Measurements from ENCODE around the gene ZNF860. TPM values are rescaled to one million over a fixed set of nuclear protein-coding genes. Genes with fewer than 3 reads are reported as not detected.
"Not testable (repeated sequence)": the region's sequence is repeated elsewhere in the genome, so short reads cannot be mapped to it uniquely, and the experiment has no call there.

The ZNF860 gene
- total RNA-seq, 1 donor from 2014 or later, result 0.34 TPM

DNA sequence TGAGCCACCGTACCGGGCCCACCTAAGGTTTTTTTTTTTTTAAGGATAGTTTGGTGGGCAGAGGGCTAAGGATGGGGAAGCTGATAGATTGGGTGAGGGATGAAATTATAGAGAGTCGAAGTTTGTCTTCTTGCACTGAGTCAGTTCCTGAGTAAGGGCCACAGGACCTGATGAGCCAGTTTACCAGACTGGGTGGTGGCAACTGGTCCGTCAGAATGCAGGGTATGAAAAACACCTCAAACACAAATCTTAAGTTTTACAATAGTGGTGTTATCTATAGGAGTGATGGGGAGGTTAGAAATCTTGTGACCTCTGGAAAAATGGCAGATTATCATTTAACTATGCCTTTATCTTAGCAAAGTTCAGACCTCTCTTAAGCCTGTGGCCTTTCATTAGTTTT lies 2.8 kb downstream of the ZNF860 start:
- Mint-ChIP-seq H3K4me1 (ENCODE audit: low read depth) (peaks cover 16% of the 10 kb centered on the region), H3K9me3 (no peaks in the 10 kb centered on the region), H3K36me3 (ENCODE audit: low read depth) (peaks cover under 1% of the 10 kb centered on the region), H3K4me3 (no peak overlapping the region), H3K27ac (no peak overlapping the region), H3K27me3 (ENCODE audit: insufficient read depth) (peaks cover 15% of the 10 kb centered on the region)
- intact Hi-C loops (cut with micrococcal nuclease), result loop anchor here (10.0 kb wide), 1 partner anchor 450 kb away; the partner anchor contains the start of gene STT3B
- no peak for DNase-seq (ENCODE audit: low spot score)

DNA sequence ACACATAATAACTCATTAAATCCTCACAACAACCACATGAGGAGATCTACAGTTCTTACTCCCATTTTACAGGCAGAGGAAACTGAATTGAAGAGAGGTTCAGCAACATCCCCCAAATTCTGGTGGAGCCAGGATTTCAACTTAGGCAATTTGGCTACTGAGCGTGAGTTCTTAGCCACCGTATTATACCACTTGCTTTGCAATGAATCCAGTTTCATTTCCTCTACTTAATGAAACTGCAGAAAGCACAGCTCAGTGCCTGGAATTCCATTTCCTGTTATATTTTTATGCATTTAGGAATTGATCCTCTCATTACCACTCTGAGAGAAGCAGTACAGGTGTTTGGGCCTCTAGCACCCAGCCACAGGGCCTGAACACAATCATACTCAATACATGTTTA lies 4.3 kb downstream of the ZNF860 start:
- Mint-ChIP-seq H3K27ac (no peak overlapping the region), H3K36me3 (ENCODE audit: low read depth) (no peaks in the 10 kb centered on the region), H3K4me1 (ENCODE audit: low read depth) (peaks cover 10% of the 10 kb centered on the region), H3K4me3 (no peak overlapping the region), H3K27me3 (ENCODE audit: insufficient read depth) (peaks cover 11% of the 10 kb centered on the region), H3K9me3 (no peaks in the 10 kb centered on the region)
- intact Hi-C loops (cut with micrococcal nuclease), result loop anchor here (10.0 kb wide), 1 partner anchor 451 kb away; the partner anchor contains the start of gene STT3B
- DNase-seq (ENCODE audit: low spot score), result no peak

DNA sequence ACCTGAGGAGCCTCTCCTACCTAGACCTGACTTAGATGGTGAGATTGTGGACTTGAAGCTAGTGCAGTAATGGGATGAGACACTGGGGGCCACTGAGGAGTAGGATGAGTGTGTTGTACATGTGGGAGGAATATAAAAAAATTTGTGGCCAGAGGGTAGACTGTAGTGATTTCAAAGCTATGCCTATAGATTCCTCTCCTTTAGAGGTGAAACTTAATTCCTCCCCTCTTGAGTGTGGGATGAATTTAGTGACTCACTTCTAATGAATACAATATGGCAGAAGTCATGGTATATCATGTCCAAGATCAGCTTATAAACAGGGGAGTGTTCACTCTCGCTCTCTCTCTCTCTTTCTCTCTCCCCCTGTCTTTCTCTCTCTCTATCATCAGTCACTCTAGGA lies 6.7 kb downstream of the ZNF860 start:
- Mint-ChIP-seq H3K4me1 (ENCODE audit: low read depth) (no peaks in the 10 kb centered on the region), H3K4me3 (no peak overlapping the region), H3K27me3 (ENCODE audit: insufficient read depth) (no peaks in the 10 kb centered on the region), H3K9me3 (peaks cover 7% of the 10 kb centered on the region), H3K36me3 (ENCODE audit: low read depth) (no peaks in the 10 kb centered on the region), H3K27ac (no peak overlapping the region)
- intact Hi-C loops (cut with micrococcal nuclease), result loop anchor here (10.0 kb wide), 1 partner anchor 453 kb away; the partner anchor contains the start of gene STT3B
- DNase-seq (ENCODE audit: low spot score), result no peak

DNA sequence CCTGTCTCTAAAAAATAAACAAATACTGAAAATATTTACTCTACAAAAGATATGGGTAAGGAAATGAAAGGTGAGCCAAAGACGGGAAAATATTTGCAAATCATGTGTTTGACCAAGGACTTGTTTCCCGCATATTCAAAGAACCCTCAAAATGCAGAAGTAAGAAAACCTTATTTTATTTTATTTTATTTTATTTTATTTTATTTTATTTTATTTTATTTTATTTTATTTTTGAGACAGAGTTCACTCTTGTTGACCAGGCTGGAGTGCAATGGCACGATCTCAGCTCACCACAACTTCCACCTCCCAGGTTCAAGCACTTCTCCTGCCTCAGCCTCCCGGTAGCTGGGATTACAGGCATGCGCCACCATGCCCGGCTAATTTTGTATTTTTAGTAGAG lies 11.4 kb downstream of the ZNF860 start:
- not testable (repeated sequence) for H3K4me1 Mint-ChIP-seq (ENCODE audit: low read depth)

DNA sequence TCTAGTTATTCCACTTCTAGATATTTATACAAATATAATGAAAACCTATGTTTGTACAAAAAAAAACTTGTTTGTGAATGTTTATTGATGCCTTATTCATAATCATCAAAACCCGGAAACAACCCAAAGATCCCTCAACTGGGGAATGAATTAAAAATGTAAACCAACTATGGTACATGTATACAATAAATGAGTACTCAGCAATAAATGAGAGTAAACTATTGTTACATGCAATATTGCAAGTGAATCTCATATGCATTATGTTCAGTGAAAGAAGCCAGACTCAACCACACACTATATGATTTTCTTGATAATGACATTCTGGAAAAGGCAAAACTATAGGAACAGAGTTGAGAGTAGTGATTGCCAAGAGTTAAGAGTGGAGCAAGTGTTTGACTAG lies 12.3 kb downstream of the ZNF860 start:
- DNase-seq (ENCODE audit: low spot score), result no peak
- intact Hi-C loops (cut with micrococcal nuclease), result loop anchor here (2.0 kb wide), 1 partner anchor 13 kb away; the partner anchor contains the start of genes OSBPL10 and ZNF860
- Mint-ChIP-seq H3K27me3 (ENCODE audit: insufficient read depth) (no peaks in the 10 kb centered on the region), H3K4me3 (no peak overlapping the region), H3K4me1 (ENCODE audit: low read depth) (peaks cover 6% of the 10 kb centered on the region), H3K9me3 (peaks cover 26% of the 10 kb centered on the region), H3K27ac (no peak overlapping the region), H3K36me3 (ENCODE audit: low read depth) (no peaks in the 10 kb centered on the region)

More for the DNA sequence above, 11.4 kb downstream of the ZNF860 start:
- H3K27ac Mint-ChIP-seq; DNase-seq (ENCODE audit: low spot score); intact Hi-C loops (cut with micrococcal nuclease); H3K27me3 Mint-ChIP-seq (ENCODE audit: insufficient read depth); H3K36me3 Mint-ChIP-seq (ENCODE audit: low read depth); H3K4me3 Mint-ChIP-seq: not testable (repeated sequence)
- peaks cover 20% of the 10 kb centered on the region for H3K9me3 Mint-ChIP-seq

DNA sequence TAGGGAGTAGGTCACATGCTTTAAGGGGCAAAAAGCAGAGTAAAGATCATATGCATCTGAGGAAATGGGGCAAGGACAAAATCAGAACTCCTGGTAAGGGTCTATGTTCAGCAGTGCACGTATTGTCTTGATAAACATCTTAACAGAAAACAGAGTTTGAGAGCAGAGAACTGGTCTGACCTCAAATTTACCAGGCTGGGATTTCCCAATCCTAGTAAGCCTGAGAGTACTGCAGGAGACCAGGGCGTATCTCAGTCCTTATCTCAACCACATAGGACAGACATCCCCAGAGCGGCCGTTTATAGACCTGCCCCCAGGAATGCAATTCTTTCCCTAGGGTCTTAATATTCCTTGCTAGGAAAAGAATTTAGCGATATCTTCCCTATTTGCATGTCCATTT lies 13.5 kb downstream of the ZNF860 start:
- peaks cover 29% of the 10 kb centered on the region for H3K9me3 Mint-ChIP-seq
- H3K4me1 Mint-ChIP-seq (ENCODE audit: low read depth); H3K4me3 Mint-ChIP-seq; DNase-seq (ENCODE audit: low spot score); H3K27ac Mint-ChIP-seq; H3K36me3 Mint-ChIP-seq (ENCODE audit: low read depth); H3K27me3 Mint-ChIP-seq (ENCODE audit: insufficient read depth): not testable (repeated sequence)
- intact Hi-C loops (cut with micrococcal nuclease), result loop anchor here (2.0 kb wide), 1 partner anchor 14 kb away; the partner anchor contains the start of genes OSBPL10 and ZNF860

DNA sequence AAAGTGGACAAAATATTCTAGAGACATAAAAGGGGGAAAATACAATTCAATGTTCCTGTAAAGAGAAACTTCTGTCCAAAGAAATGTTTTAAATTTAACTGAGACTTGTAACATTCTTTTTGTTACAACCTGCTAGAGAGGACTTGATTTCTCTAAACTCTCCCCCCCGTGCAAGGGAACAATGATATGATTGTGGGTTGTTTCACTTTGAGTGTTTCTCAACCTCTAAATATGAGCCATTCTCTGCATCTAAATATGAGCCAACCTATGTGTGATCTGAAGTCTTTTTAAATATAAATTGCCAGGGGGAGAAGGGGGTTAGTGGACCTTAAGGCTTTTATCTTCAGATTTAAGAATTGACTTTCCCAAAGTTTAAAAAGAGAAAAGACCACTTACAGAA lies 14.6 kb downstream of the ZNF860 start:
- no peak for DNase-seq (ENCODE audit: low spot score)
- Mint-ChIP-seq H3K27ac (no peak overlapping the region), H3K4me3 (no peak overlapping the region), H3K9me3 (peaks cover 32% of the 10 kb centered on the region), H3K27me3 (ENCODE audit: insufficient read depth) (peaks cover 4% of the 10 kb centered on the region), H3K4me1 (ENCODE audit: low read depth) (peaks cover 10% of the 10 kb centered on the region), H3K36me3 (ENCODE audit: low read depth) (no peaks in the 10 kb centered on the region)
- intact Hi-C loops (cut with micrococcal nuclease), result no loop called here

DNA sequence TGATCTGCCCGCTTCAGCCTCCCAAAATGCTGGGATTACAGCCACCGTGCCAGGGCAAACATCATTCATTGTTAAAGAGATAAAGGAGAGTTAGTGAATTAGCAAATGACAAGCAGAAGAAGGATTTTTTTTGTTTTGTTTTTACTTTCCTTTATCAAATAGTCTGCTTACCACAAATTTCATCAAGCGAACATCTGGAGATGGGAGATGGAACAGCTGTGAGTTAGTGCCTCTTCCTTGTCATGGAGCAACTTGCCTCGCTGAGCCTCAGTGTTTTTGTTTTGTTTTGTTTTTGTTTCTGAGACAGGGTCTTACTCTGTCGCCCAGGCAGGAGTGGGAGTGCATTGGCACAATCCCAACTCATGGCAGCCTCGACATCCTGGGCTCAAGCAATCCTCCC lies 15.9 kb downstream of the ZNF860 start:
- Mint-ChIP-seq H3K4me1 (ENCODE audit: low read depth) (peaks cover 10% of the 10 kb centered on the region), H3K4me3 (no peak overlapping the region), H3K27ac (no peak overlapping the region), H3K27me3 (ENCODE audit: insufficient read depth) (peaks cover 6% of the 10 kb centered on the region), H3K36me3 (ENCODE audit: low read depth) (no peaks in the 10 kb centered on the region), H3K9me3 (peaks cover 29% of the 10 kb centered on the region)
- intact Hi-C loops (cut with micrococcal nuclease), result no loop called here
- DNase-seq (ENCODE audit: low spot score), result no peak

DNA sequence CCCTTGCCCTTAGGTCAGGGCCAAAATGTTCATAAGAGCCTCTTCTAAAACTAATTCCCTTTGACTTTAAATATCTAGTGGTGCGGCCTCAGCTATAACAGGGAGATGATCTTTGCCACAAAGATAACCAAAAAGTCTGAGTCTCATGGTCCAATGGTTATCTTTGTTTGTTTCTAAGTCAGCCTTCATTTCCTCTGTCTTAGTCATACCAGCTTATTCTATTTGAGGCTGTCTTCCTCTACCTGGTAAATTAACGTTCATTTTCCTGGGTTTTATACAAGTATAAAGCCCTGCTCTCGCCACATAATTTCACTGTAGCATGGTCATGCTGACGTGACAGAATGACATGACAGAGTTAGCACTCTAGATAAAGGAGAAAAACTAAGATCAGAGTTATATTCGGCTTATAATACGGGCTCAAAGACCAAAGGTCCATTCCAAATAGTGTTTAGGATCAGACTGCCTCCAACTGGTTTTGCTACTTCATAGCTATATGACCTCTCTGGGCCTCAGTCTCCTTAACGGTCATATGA lies 18.4 kb downstream of the ZNF860 start:
- H3K4me3 Mint-ChIP-seq, result no peak overlapping the region
- H3K4me1 Mint-ChIP-seq (ENCODE audit: low read depth), result peaks cover 10% of the 10 kb centered on the region
- H3K9me3 Mint-ChIP-seq, result peaks cover 12% of the 10 kb centered on the region
- intact Hi-C loops (cut with micrococcal nuclease), result no loop called here
- DNase-seq (ENCODE audit: low spot score), result no peak
- no peak overlapping the region for H3K27ac Mint-ChIP-seq
- peaks cover 14% of the 10 kb centered on the region for H3K27me3 Mint-ChIP-seq (ENCODE audit: insufficient read depth)
- no peaks in the 10 kb centered on the region for H3K36me3 Mint-ChIP-seq (ENCODE audit: low read depth)

DNA sequence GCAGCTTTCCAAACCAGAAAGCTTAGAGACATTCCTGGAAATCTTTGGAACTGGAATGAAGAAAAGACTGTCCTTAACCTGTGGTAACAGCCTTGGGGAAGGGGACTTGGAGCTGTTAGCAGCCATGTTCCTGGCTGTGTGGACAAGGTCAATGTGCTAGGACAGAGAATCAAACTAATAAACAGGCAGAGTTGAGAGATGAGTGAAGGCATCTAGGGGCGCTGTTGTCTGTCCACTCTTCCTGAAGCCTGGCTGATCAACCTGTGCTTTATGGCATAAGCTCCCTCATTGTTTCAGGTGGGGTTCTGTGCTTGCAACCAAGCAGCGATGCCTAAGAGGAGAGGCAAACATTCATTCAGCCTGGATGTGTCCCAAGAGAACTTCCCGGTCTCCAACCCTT lies 19.3 kb downstream of the ZNF860 start:
- Mint-ChIP-seq H3K4me3 (no peak overlapping the region), H3K27ac (no peak overlapping the region), H3K4me1 (ENCODE audit: low read depth) (peaks cover 8% of the 10 kb centered on the region), H3K27me3 (ENCODE audit: insufficient read depth) (peaks cover 16% of the 10 kb centered on the region), H3K36me3 (ENCODE audit: low read depth) (no peaks in the 10 kb centered on the region), H3K9me3 (peaks cover 12% of the 10 kb centered on the region)
- intact Hi-C loops (cut with micrococcal nuclease), result no loop called here
- DNase-seq (ENCODE audit: low spot score), result no peak

DNA sequence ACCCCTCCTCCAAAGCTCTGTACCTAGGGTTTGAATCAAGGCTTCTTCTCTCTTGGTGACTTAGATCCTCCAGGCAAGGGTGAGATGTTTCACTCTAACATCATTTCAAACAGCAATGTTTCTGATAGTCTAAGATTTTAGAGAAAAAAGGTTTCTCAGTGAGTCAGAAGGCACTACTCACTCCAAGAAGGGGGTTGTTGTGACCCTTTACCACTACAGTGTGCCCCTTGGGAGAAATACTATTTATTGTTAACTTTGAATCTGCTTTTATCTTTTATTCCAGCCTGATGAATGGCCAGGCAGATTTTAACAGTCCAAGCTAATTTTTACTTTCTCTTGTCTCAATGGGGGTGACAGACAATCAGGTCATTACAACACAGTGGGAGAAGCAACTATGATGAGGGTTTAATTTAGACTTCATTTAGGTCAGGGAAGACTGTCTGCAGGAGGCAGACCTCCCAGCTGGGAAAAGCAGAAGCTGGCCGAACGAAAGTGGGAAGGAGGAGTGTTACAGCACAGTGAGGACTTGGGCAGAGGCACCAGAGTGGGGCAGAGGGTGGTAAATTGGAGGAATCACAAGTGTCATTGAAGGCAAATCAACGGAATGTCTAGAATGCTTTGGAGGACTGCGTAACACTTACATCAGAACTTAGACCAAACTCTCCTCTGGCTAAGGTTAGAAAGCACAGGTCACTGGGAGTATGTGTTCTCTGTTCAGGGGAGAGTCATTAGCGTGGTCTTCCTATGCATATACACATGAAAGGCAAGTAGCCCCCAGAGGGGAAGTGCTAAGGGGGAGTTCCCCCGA lies 21.2 kb downstream of the ZNF860 start:
- Mint-ChIP-seq H3K9me3 (peaks cover 12% of the 10 kb centered on the region), H3K4me1 (ENCODE audit: low read depth) (peaks cover 4% of the 10 kb centered on the region), H3K27ac (no peak overlapping the region), H3K4me3 (no peak overlapping the region), H3K36me3 (ENCODE audit: low read depth) (no peaks in the 10 kb centered on the region), H3K27me3 (ENCODE audit: insufficient read depth) (peaks cover 18% of the 10 kb centered on the region)
- intact Hi-C loops (cut with micrococcal nuclease), result no loop called here
- no peak for DNase-seq (ENCODE audit: low spot score)

DNA sequence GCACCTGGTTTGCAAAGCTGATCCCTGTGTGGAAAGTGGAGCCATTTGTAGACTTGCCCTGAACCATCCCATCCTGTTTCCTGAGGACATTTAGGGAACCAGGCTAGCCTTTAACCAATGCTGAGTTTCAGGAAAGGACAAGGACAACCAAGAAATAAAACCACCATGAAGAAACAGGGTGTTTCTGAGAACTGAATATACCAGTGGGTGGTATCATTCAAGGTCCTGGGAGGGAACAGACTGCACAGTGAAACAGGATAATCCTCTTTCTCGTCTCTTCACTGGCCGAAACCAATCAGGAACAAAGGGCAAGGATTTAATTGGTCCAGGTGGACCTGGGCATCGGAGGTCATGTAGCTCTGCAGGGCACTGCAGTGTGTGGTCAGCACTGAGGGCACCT lies 21.8 kb downstream of the ZNF860 start:
- Mint-ChIP-seq H3K36me3 (ENCODE audit: low read depth) (no peaks in the 10 kb centered on the region), H3K4me3 (no peak overlapping the region), H3K9me3 (peaks cover 11% of the 10 kb centered on the region), H3K27me3 (ENCODE audit: insufficient read depth) (peaks cover 18% of the 10 kb centered on the region), H3K27ac (no peak overlapping the region), H3K4me1 (ENCODE audit: low read depth) (peaks cover 4% of the 10 kb centered on the region)
- intact Hi-C loops (cut with micrococcal nuclease), result no loop called here
- DNase-seq (ENCODE audit: low spot score), result no peak

DNA sequence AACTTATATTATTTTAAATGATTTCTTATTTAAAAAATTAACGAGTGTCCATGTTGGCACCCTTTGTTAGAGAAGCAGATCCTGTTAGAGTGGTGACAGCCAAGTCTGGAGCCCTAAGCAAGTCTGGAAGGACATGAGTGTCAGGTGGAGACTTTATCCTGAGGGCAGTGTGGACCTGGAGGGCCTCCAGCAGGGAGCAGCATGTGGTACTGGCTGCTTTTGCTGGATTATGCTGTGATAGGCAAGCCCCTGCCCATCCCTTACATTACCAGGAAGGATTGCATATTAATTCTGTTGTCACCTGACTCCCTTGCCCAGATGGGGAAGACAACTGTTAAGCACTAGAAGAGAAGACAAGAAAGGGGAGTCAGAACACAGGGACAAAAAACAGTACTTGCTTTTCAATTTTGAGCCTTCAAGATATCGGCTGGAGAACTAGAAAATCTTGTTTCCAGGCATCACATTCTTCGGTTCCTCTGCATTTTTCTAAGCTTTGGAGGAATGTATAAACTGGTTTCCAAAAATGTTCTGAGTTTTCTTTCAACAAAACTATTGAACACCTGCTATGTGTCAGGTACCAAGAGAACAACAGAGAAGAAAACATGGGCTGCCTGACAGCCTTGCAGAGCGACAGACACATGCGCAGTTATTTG lies 22.7 kb downstream of the ZNF860 start:
- intact Hi-C loops (cut with micrococcal nuclease), result no loop called here
- no peak for DNase-seq (ENCODE audit: low spot score)
- no peak overlapping the region for H3K27ac Mint-ChIP-seq
- H3K4me3 Mint-ChIP-seq, result no peak overlapping the region
- peaks cover 4% of the 10 kb centered on the region for H3K9me3 Mint-ChIP-seq
- peaks cover 18% of the 10 kb centered on the region for H3K27me3 Mint-ChIP-seq (ENCODE audit: insufficient read depth)
- H3K4me1 Mint-ChIP-seq (ENCODE audit: low read depth), result peaks cover 4% of the 10 kb centered on the region
- no peaks in the 10 kb centered on the region for H3K36me3 Mint-ChIP-seq (ENCODE audit: low read depth)
